GM12875 (cell line): ENCODE data around the gene NRG3.

ENCODE experiments used
- H3K4me3 ChIP-seq: one replicate; pipeline ENCODE4 v1.5.1; 2011; ENCODE audit warnings: low read depth, low read length, control low read depth
- TF ChIP-seq, protein P1 (sequence below): IDR thresholded peaks from 2 replicates; pipeline ENCODE4 v1.5.1; 2011; ENCODE audit warnings: low read depth, mild to moderate bottlenecking, control low read depth, inconsistent platforms, low read length, moderate library complexity, borderline replicate concordance; ENCODE audit not compliant: insufficient read depth

NRG3 gene

GRCh38 chr10:82506680-82507376 lies 631.8 kb downstream of the NRG3 start:
- TF ChIP-seq, protein P1, sequence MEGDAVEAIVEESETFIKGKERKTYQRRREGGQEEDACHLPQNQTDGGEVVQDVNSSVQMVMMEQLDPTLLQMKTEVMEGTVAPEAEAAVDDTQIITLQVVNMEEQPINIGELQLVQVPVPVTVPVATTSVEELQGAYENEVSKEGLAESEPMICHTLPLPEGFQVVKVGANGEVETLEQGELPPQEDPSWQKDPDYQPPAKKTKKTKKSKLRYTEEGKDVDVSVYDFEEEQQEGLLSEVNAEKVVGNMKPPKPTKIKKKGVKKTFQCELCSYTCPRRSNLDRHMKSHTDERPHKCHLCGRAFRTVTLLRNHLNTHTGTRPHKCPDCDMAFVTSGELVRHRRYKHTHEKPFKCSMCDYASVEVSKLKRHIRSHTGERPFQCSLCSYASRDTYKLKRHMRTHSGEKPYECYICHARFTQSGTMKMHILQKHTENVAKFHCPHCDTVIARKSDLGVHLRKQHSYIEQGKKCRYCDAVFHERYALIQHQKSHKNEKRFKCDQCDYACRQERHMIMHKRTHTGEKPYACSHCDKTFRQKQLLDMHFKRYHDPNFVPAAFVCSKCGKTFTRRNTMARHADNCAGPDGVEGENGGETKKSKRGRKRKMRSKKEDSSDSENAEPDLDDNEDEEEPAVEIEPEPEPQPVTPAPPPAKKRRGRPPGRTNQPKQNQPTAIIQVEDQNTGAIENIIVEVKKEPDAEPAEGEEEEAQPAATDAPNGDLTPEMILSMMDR = no peak
- H3K4me3 ChIP-seq = no peak overlapping the region

DNA sequence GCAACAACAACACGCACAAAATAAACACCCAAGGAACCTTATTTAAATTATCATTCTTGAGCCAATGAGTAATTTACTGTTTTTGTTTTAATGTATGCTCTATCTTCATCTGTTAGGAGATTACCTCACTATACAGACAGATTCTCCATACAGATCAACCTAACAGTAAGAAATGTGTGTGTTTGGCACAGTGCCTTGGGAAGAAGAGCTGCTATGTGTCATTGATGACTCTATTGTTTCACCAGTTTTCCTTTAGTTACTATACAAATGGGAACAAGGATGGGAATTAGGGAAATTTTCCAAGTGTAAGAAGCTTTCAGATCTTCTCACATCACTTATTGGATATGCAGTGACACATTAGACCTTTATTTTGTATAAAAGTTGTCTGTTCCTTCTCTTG lies 640.3 kb downstream of the NRG3 start:
- H3K4me3 ChIP-seq = no peak overlapping the region
- TF ChIP-seq, protein P1 = no peak

DNA sequence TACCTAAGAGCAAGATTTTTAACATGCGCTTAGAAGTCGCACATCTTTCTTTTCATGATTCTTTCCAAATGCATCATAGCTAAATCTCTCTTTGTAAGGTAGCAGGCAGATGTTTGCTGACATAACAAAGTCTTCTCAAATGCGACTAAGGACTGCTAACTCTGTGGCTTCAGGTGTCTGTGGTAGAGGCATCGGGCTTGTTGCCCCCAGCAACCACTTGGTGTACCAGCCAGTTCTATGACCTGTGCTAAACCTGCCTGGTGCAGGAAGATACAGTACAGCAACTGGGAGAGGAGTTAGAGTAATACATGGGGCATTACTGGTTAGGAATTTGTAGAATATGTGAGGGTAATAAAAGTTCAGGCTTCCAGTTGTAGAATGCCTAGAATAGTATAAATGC lies 654.1 kb downstream of the NRG3 start:
- TF ChIP-seq, protein P1 = no peak
- no peak overlapping the region for H3K4me3 ChIP-seq

GRCh38 chr10:82535457-82535856 lies 660.5 kb downstream of the NRG3 start:
- TF ChIP-seq, protein P1 = no peak
- no peak overlapping the region for H3K4me3 ChIP-seq

GRCh38 chr10:82536668-82537067 lies 661.7 kb downstream of the NRG3 start:
- TF ChIP-seq, protein P1 = no peak
- H3K4me3 ChIP-seq = no peak overlapping the region

DNA sequence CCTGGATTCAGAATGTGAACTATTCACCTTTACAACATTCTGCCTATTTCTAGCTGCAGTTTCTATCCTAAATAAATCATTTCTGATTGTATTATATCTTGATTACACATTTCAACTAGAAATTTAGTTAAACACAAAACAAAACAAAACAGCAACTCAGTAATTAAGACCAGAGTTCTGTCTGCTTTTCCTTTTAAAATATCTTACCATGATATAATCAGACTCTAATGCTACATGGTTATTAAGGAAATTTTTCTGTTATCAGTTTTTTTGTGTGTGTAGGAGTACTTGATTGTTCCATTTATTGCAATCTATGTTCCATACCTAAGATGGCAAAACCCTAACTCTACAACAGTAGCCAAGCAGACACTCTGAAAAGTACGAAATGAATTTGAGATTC lies 663.3 kb downstream of the NRG3 start:
- TF ChIP-seq, protein P1 = no peak
- H3K4me3 ChIP-seq = no peak overlapping the region

GRCh38 chr10:82543631-82544030 lies 668.6 kb downstream of the NRG3 start:
- H3K4me3 ChIP-seq = no peak overlapping the region
- TF ChIP-seq, protein P1 = no peak
